LNCAP (cell line): Measurements from ENCODE around the gene MBD5.

Experiments used
- TF ChIP-seq, protein P1 (sequence below): fragments of 450-650 bp; IDR thresholded peaks from 2 replicates; pipeline ENCODE4 v1.5.1; 2017; ENCODE audit warnings: mild to moderate bottlenecking

The MBD5 gene

DNA sequence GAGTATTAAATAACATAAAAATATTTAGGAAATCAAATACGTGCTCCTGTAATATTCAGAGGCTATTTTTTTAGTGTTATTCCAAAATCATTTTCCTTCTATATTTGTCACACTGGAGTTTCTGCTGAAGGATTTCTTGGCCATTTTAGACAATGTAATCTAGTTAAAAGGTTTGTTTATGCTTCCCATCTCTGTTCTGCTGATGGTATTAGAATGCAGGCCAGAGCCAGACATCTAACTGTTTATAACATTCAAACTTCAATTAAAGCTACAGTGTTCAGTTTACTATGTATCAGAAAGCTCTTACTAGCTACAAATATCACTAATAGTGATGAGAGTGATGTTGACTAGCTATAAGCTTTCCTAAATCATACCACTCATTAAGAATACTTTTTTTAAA lies 7.9 kb downstream of the MBD5 start:
- TF ChIP-seq, protein P1, sequence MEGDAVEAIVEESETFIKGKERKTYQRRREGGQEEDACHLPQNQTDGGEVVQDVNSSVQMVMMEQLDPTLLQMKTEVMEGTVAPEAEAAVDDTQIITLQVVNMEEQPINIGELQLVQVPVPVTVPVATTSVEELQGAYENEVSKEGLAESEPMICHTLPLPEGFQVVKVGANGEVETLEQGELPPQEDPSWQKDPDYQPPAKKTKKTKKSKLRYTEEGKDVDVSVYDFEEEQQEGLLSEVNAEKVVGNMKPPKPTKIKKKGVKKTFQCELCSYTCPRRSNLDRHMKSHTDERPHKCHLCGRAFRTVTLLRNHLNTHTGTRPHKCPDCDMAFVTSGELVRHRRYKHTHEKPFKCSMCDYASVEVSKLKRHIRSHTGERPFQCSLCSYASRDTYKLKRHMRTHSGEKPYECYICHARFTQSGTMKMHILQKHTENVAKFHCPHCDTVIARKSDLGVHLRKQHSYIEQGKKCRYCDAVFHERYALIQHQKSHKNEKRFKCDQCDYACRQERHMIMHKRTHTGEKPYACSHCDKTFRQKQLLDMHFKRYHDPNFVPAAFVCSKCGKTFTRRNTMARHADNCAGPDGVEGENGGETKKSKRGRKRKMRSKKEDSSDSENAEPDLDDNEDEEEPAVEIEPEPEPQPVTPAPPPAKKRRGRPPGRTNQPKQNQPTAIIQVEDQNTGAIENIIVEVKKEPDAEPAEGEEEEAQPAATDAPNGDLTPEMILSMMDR, result no peak

DNA sequence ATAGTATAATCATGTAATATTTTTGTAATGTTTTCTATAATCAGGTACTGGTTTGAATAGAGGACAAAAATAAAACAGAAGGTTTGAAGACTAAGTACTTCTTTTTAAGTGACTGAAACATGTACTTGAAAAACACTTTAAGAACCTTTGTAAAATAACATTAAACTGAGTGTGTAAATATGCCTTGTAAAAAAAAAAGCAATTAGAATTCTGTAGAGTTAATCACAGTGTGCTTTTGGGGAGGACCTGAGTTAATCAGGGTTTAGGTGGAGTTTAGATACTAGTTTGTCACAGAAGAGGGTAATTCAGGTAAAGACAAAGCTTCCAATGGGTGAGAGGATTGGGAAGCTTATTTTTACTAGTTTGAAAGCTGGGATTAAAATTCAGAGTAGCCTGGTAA lies 10.3 kb downstream of the MBD5 start:
- TF ChIP-seq, protein P1, result no peak

DNA sequence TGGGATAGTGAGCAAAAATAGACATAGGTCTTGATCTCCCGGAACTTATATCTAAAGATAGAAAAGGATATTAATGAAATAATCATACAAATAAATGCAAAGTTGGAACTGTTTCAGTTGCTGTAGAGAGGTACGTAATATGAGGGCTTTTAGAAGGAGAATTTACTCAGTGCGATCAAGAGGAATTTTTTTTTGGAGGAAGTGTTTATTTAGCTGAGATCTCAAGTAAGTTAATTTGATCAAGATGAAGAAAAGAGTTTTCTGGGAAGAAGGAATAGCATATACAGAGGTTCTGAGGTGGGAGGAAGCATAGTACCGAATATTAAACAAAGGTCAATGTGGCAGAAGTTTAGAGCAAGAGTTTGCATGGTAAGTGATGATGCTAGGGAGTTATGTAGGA lies 11.3 kb downstream of the MBD5 start:
- TF ChIP-seq, protein P1, result no peak

DNA sequence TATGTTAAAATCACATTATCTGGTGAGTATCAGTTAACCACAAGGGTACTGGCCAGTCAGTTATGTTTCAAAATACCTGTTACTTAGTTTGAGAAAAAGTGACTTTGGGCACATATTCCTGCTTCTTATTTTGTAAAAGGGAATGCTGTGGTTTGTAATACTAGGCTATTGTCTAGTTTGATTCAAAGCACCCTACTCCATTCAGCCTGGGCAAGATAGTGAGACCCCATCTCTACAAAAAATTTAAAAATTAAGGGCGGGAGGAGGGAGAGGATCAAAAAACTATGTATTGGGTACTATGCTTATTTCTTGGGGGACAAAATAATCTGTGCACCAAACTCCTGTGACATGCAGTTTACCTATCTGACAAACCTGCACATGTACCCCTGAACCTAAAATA lies 18.9 kb downstream of the MBD5 start:
- TF ChIP-seq, protein P1, result no peak

DNA sequence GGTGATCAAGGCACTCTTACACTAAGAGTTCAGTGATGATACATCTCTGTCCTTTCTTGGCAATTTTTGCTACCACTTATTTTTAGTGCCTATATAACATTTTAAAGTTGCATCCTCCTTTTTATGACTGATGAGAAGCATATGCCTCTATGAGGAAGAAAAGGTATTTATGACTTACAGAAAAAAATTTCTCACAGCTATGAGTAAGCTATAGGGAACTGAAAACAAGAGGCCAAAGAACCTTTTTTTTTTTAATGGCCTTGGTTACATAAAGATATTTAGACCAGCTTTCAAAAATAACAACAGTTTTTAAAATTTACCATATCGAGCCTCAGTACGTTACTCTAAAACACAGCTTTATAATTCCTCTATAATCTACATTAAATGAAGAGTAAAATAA lies 21.3 kb downstream of the MBD5 start:
- TF ChIP-seq, protein P1, result no peak

DNA sequence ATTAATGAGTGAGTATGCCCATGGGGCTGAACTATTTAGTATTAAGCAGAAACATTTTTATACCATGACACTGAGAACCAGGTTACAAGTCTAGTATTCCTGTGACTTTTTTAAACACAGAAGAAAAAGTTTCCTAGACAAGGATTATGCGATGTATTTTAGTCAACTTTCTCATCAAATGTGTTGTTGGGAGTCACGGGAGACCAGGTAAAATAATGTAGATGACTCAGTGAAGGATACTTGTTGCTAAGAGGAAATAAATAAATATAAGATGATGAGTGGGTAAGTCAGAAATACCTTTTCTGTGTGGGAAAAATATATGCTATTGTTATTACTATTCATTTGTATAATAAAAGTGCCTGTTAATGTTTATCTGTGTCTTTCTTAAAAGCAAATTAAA lies 23.4 kb downstream of the MBD5 start:
- TF ChIP-seq, protein P1, result no peak

DNA sequence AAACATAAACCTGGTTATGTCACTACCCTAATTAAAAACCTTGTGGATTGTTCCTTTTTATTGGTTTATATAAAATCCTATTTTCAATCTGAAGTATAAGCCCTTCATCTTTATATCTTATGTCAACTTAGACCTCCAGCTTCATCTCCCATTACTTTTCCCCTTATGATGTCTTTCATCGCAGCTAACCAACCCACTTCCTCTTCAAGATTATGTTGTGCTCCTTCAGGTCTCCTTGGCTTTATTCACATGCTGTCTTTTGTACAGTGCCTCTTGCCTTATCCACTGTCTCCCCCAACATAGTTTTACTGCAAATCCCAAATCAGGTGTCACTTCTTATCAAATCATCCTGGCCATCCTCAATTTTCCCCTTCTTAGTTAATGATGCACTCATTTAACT lies 25.9 kb downstream of the MBD5 start:
- TF ChIP-seq, protein P1, result no peak

DNA sequence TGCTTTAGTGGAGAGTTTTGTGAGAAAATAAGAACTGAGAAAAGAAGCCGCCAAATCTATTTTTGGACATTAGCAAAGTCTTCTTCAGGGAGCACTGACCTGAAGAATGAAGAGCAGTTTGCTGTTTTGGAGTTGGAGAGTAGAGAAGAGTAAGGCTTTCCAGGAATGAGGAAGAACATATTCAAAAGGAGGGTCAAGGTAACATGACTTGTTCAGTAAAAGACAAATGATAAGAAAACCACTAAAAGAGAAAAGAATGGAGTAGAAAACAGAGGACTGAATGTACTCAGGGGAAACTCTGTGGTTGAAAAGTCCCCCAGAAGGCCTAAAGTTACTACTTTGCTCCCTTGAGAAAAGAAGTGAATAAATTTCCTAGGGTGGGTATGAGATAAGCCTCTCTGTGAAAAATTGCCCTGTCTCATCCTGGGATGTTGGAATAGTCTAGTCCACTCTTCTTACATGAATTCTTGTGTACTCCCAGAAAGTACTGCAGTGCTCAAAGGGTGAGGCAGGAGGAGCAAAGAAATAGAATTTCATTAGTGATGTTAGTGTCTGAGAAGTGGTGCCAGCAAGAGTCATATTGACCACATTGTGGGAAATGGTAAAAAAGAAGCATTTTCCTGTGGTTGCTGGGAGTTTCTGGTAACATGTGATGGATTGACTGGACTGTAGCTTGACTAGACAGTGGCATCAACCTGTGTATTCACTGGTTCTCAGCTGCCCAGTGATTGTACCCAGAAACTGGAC lies 27.8 kb downstream of the MBD5 start:
- TF ChIP-seq, protein P1, result no peak
